Kidney glomerular epithelial cell (primary cell): ENCODE results near the gene SIN3A.
A peak's percentile ranks its signal among the peaks of the same experiment; 100 is the strongest.
"Not testable (repeated sequence)": the region's sequence is repeated elsewhere in the genome, so short reads cannot be mapped to it uniquely, and the experiment has no call there.

Experiments
- DNase-seq: peaks from one replicate; lab custom pipeline; 2025; lab: John Stamatoyannopoulos, UW

Gene SIN3A

DNA sequence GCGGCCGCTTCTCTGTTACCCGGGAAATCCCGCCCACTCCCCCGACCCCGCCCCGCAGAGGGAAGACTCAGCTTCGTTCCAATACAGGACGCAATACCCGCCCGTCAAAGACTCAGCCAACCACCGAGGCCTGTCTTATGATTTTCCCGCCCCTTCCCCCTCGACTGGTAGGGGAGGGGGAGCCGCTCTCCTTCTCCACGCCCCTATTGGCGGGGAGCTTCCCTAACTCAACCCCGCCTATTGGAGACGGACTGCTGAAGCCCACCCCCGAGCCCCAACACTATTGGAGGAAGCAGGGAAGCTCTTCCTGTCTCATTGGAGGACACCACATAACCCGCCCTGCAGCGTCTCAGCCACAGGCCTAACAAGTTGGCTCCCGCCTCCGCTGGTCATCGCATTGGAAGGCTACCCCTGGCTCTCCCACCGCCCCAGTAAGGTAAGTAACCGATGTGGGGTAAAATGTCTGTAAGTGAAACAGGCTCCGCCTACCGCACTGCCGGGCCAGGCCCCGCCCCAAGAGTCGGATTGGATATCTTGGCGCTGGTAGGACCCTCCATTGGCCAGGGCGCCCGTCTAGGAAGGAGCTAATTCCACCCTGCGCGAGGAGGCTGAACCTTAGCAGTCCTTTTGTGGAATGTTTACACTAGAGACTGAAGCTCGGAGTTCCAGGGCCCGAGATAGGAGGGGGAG is at the start of gene SIN3A:
SIN3A (minus strand) TSS at position 17 of the 690 bp plus-strand sequence. CDS start 21,315 bp downstream, outside the sequence.
- DNase-seq, result peak; percentile 100

DNA sequence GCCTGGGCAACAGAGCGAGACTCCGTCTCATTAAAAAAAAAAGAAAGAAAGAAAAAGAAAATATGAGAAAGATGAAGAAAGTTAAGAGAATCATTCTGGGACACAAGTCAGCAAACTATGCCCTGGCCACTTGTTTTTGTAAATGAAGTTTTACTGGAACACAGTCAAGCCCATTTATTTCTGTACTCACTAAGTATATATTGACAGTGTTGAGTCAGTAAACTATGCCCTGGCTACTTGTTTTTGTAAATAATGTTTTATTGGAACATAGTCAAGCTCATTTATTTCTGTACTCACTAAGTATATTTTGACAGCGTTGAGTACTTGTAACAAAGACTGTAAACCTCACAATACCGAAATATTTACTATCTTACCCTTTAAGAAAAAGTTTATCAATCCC is 42.2 kb upstream of the SIN3A start:
- no peak for DNase-seq

DNA sequence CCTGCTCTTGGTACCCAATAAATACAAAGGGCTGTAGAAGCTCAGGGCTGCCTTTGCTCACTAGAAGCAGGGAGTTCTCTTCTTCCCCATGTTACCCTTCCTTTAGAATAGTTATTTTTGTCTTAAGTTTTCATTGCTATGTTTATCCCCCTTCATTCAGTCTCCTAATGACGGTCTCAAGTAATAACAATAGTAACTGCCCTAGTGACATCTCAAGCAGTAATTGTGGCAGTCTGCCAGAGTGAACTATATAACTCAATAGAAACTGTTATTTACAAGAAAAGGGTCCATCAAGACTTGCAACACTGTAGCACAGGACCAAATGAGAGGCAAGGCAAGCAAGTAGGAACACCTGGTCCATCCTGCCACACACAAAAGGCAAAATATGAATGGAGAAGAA is 32.5 kb upstream of the SIN3A start:
- DNase-seq, result no peak

DNA sequence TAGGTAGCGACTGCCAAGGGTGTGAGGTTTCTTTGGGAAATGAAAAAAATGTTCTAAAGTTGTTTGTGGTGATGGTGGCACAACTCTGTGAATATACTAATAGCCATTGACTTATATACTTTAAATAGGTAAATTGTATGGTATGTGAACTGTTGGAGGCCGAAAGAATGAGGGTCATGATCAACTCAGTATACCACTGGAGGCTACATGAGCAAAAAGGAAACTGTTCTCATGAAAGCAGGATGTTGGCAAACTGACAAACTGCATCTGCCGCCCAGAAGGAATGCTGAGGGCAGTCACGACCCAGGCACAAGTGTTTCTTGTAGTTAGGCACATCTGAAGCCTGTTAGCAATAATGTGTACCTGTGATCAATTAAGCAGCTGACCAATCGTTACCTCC is 32.1 kb upstream of the SIN3A start:
- not testable (repeated sequence) for DNase-seq

DNA sequence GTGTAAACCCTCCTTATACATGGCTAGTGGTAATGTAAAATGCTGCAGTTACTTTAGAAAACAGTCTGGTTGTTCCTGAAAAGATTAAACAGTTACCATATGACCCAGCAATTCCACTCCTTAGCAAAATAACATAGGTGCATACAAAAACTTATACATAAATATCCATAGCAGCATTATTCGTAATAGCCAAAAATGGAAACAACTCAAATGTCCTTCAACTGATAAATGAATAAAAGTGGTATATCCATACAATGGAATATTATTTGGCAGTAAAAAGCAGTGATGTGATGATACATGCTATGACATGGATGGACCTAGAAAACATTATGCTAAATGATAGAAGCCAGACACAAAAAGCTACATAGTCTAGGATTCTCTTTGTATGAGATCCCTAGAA is 31.6 kb upstream of the SIN3A start:
- no peak for DNase-seq

DNA sequence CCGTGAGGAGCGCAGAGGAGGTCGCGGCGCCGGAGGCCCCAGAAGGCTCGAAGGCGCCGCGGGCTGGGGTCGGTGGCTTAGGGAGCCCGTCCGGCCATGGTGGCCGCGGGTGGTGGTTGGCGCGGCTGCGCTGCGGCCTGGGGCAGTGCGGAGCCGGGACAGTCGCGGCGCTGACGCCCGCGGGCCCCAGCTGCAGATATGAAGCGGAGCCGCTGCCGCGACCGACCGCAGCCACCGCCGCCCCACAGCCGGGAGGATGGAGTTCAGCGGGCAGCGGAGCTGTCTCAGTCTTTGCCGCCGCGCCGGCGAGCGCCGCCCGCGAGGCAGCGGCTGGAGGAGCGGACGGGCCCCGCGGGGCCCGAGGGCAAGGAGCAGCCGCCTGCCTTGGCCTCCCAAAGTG is 29.0 kb upstream of the SIN3A start:
- DNase-seq, result not testable (repeated sequence)

- DNase-seq, result no peak
Measured at GRCh38 chr15:75479670-75480069, 28.2 kb upstream of the SIN3A start.

GRCh38 chr15:75477094-75477493 is 25.6 kb upstream of the SIN3A start:
- not testable (repeated sequence) for DNase-seq

DNA sequence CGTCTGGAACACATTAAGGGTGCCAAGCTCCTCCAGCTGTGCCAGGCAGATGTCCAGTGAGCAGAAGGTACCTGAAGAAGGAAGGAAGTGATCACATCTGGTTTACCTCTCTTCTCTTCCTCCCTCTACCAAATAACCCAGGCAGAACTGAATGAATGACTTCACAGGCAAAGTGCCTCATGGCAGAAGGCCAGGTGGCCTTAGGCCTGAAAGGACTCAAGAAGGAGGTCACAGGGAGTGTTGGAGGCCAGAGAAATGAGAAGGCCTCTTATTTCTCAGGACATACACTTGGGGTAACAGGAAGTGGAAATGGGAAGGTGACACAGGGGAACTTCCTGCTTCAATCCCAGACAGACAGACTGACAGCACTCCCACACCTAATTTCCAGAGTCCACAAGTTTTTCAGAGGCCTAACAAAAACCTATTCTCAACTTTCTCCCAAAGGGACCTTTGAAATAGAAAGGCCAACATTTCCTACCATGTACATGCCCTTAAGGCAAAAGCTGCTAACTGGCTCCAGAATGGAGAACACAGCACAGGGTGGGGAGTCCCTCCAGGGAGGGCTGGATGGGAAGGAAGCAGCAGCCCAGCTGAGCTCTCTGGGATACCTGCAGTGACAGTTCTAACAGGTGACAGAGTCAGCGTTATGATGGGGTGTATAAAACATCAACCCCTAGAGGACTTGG is 17.6 kb upstream of the SIN3A start:
- DNase-seq, result no peak

DNA sequence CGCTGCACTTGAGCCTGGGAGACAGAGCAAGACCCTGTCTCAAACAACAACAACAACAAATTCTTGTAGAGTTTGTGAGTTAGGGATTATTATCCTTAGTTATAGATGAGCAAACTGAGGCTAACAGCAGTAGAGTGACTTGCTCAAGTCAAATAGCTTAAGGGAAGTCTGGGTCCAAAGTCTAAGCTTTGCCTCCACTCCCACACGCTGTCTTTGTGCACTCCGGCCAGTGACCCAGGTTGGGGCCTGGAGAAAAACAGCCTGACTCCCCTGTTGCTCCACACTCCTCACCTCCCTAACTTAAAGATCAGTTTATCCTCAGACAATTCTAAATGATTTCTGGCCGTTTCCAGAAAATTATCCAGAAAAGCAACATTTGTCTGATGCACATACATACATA is 9.2 kb upstream of the SIN3A start:
- no peak for DNase-seq

DNA sequence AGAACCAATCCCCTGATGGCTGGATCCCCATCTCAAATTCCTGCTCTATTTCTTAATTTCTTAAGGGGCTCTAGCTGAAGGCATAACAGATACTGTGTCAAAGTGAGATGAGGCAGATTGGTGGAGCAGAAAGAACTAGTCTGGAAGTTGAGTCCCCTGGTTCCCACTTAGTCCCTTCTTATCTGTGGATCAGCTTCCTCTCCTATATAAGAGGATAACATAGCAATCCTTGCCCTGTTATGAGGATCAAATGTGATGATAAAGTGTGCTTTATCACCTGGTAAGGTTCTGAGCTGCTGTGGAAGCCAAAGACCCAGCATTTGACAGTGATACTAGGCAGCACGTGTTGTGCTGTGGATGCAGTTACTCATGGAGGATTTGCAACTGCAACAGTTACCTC is 8.1 kb upstream of the SIN3A start:
- no peak for DNase-seq

DNA sequence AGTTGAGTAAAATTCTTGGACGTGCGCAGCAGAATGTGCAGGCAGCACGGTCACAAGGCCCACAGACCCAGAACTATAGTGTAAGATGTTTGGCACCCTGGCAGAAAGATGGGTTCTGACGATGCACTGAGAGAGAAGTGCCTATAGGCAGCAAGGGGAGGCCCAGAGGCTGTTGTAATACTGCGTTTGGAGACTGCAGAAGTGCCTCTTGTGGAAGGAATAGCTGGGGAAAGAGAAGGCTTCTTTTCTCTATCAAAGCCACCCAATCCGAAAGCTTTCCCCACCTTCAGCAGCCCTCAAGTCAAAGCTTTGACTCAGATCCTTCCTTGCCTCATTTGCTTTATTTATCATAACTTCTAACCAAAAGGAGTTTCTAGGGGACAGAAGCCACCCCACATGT is 5.2 kb upstream of the SIN3A start:
- DNase-seq, result no peak

DNA sequence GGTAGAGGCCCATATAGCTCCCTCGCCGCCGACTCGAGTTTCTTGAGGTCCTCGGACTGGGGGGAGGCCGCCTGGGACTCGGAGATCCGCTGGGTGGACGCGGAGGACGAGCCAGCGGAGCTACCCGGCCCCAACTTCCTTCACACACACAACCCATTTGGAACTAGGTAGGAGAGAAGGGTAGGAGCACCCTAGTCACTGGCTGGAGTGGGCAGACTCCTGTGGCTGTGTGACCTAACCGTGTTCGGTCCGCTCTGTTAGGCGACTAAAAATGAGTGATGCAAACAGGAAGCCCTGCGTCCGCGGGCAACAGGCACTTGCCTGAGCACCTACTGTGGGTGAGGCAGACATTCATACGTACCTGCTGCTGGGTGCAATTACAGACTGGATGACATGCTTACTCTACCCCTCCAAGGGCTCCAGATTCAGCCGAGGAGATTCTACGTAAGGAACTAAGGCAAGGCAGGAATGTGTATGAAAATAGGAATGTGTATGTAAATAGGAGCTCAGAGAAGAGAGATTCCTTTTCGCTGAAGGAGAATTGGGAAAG is 4.6 kb upstream of the SIN3A start:
- peak; percentile 69 for DNase-seq

DNA sequence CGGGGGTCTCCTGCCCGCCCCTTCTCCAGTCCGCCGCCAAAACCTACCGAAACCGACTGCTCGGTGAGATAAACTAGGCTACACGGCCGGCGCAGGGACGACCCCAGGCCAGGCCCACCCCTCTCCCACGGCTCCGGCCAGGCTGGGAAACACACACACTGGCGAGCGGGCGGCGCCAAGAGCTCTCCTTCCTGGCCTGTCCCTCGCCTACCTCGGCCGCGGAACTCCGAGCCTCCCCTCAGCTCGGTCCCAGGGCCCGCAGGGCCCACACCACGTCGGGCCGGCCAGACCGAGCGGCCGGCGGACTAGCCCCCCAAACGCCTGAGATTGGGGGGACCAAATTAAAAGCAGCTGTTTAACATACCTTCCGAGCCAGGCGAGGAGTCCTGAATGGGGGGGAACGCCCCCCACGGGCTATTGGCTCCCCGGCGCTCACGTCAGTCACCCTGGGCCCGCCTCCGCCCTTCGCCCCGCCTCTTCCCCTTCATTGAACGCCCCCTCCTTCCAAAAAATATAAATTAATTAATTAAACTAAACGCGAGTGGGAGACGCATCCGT is 4.0 kb upstream of the SIN3A start:
- peak; percentile 68 for DNase-seq

GRCh38 chr15:75454471-75455378 is 3.2 kb upstream of the SIN3A start:
- no peak for DNase-seq

DNA sequence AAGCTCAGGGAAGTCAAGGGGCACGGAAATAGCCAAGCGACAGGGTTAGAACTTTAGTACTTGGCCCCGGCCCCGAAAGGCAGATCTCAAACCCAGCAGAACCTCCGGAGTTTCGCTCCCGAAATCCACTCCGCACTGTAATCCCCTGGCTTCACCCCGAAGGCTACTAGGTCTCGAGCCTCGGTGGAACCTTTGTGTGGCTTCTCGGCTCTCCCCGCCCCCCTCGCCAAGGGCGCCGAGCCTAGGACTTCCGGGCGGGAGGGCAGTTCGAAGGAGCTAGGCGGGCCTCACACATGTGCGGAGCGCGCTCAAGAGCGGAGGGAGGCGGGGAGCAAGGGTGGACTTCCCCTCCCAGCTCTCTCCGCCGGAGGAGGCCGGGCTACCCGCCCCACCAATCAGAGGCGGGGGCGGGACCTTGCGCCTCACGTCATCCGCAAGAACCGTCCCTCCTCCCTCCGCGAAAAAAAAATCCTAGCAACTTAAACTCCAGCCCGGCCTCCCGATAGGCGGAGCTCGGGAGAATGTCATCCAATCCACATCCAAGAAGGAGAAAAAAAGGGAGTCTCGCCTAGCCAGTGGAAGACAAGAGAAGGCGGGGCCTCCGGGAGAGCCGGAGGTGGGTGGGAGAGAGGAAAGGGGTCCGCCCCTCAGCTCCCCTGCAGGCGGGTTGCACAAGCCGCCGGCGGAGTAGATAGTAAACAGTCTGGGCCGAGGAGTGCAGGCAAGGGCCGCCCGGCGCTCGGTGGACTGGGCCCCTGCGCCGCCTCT is 2.4 kb upstream of the SIN3A start:
- DNase-seq, result peak; percentile 100

- DNase-seq, result no peak
Measured at GRCh38 chr15:75452865-75453702, 1.6 kb upstream of the SIN3A start.

- peak; percentile 77 for DNase-seq
Measured at GRCh38 chr15:75452364-75452864, 924 bp upstream of the SIN3A start.

GRCh38 chr15:75451202-75451673 is 252 bp downstream of the SIN3A start:
- no peak for DNase-seq
